ENCODE measurements around the gene CLCA2.
"Not testable (repeated sequence)": the region's sequence is repeated elsewhere in the genome, so short reads cannot be mapped to it uniquely, and the experiment has no call there.

Gene CLCA2

DNA sequence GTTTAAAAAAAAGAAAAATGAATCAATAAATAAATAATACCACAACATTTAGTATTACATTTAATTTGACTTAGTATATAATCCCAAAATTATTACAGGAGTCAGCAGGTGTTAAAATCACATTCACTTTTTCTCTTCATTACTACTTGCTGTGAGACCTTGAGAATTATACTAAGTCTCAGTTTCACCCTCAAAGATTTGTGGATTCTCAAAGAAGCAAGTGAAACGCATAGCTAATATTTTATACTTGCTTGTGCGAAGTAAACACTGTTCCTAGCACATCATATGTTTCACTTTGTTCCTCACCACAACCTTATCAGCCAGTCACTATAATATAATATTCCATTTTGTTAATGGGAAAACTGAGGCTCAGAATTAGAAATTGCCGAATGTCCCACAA lies 48.8 kb downstream of the CLCA2 start:
- DNase-seq (ENCODE audit: low read depth): no peak

DNA sequence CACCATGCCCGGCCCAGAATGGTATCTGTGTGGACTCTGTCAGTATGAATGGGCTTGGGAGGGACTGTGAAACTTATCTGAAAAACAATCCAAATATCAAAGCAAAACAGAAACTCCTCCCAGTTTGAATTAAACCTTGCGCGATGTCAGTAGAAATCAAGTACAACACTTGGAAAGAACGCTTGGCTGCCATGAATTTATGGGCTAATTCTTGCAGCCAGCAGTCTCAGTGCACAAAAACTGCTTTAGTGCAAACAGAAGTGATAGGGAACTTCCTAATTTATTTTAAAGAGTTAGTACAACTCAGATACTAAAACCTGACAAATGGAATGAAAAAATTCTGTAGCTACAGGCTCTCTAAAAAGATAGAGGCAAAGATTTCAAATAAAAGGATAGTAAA lies 53.3 kb downstream of the CLCA2 start:
- no peak for DNase-seq (ENCODE audit: low read depth)

- no peak for DNase-seq (ENCODE audit: low read depth)
These were observed 53.7 kb downstream of the CLCA2 start for GRCh38 chr1:86477682-86478081.

GRCh38 chr1:86478416-86479156 lies 54.6 kb downstream of the CLCA2 start:
- no peak for DNase-seq (ENCODE audit: low read depth)

DNA sequence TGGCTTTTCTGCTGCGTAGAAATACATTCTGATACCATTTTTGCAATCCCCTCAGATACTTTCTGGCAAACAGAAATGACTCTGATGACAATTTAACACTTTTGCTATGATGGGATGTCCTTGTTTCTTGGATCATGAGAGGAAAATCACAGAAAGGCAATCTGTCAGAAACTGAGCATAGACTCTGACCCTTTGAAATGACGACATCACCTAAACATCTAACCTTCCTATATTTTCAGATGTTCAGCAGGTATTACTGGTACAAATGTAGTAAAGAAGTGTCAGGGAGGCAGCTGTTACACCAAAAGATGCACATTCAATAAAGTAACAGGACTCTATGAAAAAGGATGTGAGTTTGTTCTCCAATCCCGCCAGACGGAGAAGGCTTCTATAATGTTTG lies 58.0 kb downstream of the CLCA2 start:
- no peak for DNase-seq (ENCODE audit: low read depth)

DNA sequence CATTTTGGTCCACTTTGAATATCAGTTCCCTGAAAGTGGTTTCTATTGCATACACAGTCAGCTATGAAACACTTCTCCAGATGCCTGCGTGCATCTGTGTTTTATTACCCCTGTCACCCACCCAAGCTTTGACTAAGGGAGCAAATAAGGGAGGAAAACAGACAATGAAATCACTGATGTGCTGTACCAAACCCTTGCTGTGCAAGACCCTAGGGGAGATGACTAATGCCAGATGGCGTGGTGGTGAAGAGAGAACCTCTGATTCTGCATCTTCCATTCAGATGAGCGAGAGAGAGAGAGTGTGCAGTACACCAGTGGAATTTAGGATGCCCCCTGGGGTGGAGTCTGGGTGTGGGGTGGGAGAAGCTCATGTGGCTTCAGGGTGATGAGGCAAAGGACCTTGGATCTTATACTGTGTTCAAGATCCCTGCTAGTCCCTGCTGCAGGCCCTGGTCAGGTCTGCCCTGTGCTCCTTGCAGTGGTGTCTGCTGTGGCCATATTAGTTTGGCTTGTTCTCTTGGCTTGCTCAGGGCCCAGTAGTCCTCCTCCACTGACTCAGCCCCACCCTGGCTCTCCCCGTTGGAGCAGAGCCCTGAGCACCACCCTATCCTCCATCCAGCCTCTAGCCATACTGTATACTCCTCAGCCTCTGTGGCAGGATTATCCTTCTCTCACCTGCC lies 63.3 kb downstream of the CLCA2 start:
- no peak for DNase-seq (ENCODE audit: low read depth)

- DNase-seq (ENCODE audit: low read depth): no peak
These were observed 63.8 kb downstream of the CLCA2 start for GRCh38 chr1:86487811-86488141.

DNA sequence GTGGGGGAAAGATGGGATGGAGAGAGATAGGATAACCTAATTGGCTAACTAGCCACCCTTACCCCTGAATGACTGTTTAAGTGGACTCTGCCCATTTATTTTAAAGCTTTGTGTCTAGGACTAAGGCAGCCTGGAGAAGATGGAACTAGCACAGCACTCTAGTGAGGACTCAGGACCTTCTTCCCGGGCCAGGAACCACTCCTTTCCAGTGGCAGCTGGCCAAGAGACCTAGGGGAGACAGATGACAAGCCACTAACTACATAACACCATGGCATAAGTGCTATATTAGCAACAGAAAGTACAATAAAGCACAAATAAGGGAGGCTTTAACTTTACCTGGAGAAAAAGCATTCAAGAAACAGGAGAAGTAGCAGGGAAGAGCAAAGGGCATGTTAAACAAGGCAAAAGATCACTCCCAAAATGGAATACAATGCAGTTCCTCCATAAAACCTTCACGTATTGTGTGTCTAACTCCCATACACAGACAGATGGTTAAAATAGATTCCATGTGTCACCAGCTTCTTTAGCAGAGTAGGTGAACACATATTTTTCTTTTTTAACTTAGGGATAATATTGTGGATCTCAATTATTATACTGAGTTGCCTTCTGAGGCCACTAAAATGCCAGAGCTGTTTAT lies 65.4 kb downstream of the CLCA2 start:
- no peak for DNase-seq (ENCODE audit: low read depth)

DNA sequence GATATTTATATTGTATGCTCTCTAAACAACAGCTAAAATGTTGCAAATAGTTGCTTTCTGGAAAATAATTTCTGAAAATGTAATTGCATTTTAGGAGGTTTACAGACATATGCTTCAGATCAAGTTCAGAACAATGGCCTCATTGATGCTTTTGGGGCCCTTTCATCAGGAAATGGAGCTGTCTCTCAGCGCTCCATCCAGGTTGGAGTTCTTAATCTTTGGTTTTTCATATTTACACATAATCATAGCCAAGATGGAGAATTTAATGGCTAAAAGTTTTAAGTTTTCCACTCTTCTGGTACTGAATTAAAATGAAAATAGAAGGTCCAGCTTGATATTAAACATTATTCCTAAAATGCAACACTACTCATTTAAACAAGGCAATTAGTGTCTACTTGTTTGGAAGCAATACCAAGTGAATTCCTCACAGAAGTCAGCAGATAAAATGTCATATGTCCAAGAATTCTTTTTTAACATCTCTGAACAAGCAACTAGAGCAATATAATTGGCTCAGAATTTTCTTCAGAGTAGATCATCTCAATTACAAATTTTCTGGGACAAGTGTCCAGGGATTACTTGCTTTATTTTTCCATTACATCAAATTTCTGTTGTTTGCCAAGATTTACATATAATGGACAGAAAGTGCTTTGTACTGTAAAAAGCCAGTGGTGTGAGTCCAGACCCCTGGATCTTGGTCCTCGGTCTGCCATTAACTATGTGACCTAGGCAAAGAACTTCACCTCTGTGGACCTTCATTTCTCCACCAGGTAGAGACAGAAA lies 67.4 kb downstream of the CLCA2 start:
- DNase-seq (ENCODE audit: low read depth): no peak

GRCh38 chr1:86498281-86498680 lies 74.3 kb downstream of the CLCA2 start:
- DNase-seq (ENCODE audit: low read depth): no peak

GRCh38 chr1:86499987-86500593 lies 76.1 kb downstream of the CLCA2 start:
- peak; percentile 27 for DNase-seq (ENCODE audit: low read depth)

- no peak for DNase-seq (ENCODE audit: low read depth)
These were observed 76.7 kb downstream of the CLCA2 start for GRCh38 chr1:86500714-86501113.

GRCh38 chr1:86502125-86502646 lies 78.2 kb downstream of the CLCA2 start:
- not testable (repeated sequence) for DNase-seq (ENCODE audit: low read depth)

DNA sequence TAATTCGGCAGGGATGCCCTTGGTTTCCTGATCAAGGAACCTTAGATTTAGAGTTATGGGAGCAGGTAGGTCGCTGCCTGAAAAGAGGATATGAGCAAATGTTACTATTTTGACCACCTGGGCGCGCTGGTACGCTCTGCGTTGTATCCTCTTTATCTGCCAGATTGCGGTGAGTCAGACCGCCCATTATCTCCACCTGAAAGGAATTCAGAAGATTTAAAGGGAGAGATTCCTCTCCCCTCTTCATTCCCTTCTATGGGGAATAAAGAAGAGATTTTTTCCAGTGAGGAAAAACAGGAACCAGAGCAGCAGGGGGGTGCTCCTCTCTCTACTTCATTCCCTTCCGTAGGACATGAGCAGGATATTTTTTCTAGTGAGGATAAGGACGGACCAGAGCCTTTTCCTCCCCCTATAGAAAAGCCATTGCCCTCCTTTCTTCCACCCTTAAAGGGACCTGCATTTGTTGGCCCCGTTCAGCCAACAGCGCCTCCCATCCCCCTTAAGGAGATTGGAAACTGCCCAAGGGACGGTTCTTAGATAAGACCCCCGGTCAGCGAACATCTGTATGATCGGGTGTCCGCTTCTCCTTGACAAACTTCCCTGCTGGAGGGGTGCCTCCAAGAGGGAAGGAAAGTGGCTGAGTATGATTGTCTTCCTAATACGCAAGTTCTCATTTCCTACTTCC lies 78.9 kb downstream of the CLCA2 start:
- DNase-seq (ENCODE audit: low read depth): no peak

DNA sequence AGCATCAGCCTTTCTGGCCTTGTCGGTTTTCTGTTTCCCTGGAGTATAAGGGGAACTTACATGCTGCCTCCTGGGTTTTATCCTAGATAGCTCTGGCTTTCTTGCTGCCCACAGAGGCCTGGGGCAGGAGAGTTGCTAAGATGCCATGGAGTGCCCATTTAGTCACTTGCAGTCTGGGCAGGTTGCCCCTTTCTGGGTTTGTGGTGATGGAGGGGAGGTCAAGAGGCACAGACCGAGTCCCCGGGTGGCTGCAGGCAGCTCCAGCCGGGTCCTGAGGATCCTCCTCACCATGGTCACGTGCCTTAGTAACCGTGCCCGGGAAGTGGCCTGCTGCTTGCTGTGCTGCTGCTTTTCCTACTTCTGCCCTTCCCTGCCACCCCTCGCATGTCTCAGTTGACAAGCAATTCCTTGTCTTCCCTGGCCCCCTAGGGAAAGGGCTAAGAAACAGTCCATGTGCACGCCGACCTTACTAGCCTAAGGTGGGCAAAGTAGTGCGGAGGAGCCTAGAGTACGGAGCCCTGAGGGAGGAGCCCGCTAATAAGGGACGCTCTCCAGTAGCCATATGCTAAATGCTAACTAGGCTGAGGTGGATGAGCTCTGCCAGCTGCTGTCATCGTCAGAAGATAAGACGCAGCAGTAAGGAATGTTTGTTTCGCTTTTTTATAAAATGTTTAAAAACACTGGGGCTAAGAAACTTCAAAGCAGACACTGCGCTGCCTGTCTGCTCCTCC lies 79.6 kb downstream of the CLCA2 start:
- no peak for DNase-seq (ENCODE audit: low read depth)

DNA sequence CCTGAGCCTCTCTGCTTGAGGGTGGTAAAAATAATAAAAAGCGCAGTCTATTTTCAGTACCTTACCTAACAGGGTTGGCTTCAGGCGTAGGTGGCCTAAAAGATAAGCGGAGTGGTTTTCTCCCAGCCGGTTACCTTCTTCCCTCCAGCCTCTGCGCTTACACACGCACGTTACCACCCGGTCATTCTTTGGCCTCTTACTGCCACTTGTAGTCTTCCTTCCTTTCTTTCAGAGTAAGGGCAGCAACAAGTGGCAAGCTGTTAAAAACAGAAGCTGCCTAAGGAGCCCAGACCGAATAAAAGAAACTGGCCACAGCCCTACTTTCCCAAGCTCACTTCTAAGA lies 80.1 kb downstream of the CLCA2 start:
- DNase-seq (ENCODE audit: low read depth): no peak

- no peak for DNase-seq (ENCODE audit: low read depth)
These were observed 81.1 kb downstream of the CLCA2 start for GRCh38 chr1:86504895-86505563.

DNA sequence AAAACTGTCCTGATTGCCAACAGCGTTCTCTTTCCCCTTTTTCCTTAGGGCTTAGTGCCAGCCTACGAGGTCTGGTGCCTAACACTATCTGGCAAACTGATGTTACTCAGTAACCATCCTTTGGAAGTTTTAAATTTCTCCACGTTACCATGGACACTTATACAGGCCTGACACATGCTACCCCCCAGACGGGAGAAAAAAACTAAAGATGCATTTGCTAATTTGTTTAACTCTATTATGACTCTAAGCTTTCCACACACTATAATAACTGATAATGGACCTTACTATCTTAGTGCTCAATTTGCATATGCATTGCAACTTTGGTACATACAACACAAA lies 81.6 kb downstream of the CLCA2 start:
- DNase-seq (ENCODE audit: low read depth): no peak

All from CMK (cell line).